Measurements from ENCODE around the gene ZMIZ1.
A peak's percentile ranks its signal among the peaks of the same experiment; 100 is the strongest.

Gene ZMIZ1

DNA sequence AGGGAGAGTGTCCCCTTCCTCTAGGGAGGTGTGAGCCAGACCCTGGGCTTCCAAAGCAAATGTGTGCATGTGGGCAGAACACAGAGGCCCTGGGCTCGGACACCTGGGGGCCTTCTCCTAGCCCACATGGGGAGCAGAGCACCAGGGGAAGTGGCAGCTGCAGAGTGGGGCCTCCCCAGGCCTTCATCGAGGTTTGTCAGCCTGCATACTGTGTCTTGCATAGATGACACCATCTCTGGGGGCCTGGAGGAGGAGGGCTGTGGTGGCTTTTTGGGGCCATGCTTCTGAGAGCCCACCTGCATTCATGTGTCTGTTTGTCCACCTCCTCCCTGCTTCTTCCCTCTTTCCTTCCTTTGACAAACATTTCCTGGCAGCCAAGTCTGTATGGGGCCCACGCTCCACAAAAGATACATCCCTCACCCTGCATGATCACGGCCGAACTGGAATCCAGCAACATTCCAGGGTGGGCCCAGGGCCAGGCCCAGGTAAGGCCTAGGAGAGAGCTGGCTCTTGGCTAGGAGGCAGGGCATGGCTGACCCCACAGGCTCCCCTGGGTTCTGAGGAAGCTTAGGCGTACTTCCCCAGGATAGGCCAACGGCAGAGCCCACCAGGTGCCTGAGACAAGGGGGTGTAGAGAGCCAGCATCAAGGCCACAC lies 79.2 kb downstream of the ZMIZ1 start:
- no peaks in the 10 kb centered on the region for H3K9me3 ChIP-seq (ENCODE audit: insufficient read depth, low read length)
- peaks cover 31% of the 10 kb centered on the region for H3K4me1 ChIP-seq (ENCODE audit: insufficient read depth, insufficient read length)
- H3K27me3 ChIP-seq (ENCODE audit: insufficient read depth, insufficient read length) = no peaks in the 10 kb centered on the region
- H3K4me3 ChIP-seq (ENCODE audit: insufficient read length, low read depth) = no peak overlapping the region
- TF ChIP-seq ZNF274 (IDR thresholded peaks at IDR 0.05; ENCODE audit: low read depth, low read length) (no peak), YY1 (IDR thresholded peaks at IDR 0.05; ENCODE audit: insufficient read depth, insufficient read length) (no peak), SUZ12 (IDR thresholded peaks at IDR 0.05; ENCODE audit: extremely low read depth, insufficient read depth, insufficient read length) (no peak)
- no peak for DNase-seq (ENCODE audit: low read depth, low spot score)
- H3K9ac ChIP-seq (ENCODE audit: insufficient read length, low read depth) = no peak overlapping the region
- peaks cover 50% of the 10 kb centered on the region for H3K36me3 ChIP-seq (ENCODE audit: insufficient read depth, insufficient read length, low read length)

DNA sequence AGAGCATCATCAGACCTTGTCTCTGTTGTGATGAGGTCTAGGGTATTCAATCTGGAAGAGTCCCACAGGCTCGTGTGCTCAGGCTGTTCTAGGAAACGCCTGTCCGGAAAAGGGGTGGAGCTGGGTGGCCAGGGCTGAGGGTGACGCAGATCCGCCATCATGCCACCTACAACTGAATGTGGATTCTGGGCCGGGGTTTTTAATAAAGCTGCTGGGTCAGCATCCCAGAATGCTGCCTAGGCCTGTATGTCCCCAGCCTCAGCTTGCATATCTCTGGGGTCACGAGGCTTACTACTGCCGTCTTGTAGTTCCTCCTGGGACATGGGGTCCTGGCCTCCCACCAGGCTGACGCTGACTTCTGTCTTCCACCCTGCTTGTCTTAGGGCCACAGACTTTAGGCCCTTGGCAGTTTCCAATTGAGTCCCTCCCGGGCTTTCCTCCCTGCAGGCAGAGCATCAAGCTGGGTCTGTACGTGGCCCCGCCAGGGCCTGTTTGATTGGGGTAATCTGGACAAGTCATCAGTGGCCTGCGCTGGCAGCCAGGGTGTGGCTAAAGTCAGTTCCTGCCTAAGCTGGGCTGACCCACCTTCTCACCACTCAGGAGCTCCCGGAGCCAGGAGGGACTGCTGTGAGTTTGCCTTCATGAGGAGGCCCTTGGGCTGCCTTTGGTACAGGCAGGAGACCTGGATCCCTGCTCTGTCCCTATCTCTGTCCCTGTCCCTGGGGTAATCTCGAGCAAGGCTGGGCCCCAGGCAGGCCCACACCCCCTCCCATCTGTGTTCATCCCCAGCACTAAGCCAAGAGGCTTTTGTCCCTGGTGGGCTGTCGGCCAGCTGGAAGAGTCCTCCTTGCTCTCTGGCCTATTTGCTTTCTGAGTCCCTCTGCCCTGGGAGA lies 79.9 kb downstream of the ZMIZ1 start:
- peaks cover 32% of the 10 kb centered on the region for H3K4me1 ChIP-seq (ENCODE audit: insufficient read depth, insufficient read length)
- H3K9ac ChIP-seq (ENCODE audit: insufficient read length, low read depth) = peak overlapping the region; percentile 21
- no peak for DNase-seq (ENCODE audit: low read depth, low spot score)

DNA sequence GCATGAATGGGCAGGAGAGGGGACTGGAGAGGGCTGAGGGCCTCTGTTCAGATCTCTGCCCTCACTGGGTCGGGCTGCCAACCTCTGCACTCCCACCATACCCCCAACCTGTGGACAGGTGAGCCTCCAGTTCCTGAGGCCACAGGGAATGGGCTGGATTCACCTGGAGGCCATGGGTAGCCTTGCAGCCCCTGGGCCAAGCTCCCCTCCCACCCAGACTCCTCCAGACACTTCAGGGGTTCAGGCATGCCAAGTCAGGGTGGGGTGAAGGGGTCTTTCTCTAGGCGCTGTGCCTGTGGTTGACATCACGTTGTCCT lies 80.5 kb downstream of the ZMIZ1 start:
- DNase-seq (ENCODE audit: low read depth, low spot score) = no peak
- Histone ChIP-seq H3K27me3 (ENCODE audit: insufficient read depth, insufficient read length) (no peaks in the 10 kb centered on the region), H3K9me3 (ENCODE audit: insufficient read depth, low read length) (no peaks in the 10 kb centered on the region), H3K4me3 (ENCODE audit: insufficient read length, low read depth) (no peak overlapping the region), H3K9ac (ENCODE audit: insufficient read length, low read depth) (peak overlapping the region; percentile 21), H3K36me3 (ENCODE audit: insufficient read depth, insufficient read length, low read length) (peaks cover 51% of the 10 kb centered on the region), H3K4me1 (ENCODE audit: insufficient read depth, insufficient read length) (peaks cover 28% of the 10 kb centered on the region)
- TF ChIP-seq YY1 (IDR thresholded peaks at IDR 0.05; ENCODE audit: insufficient read depth, insufficient read length) (no peak), SUZ12 (IDR thresholded peaks at IDR 0.05; ENCODE audit: extremely low read depth, insufficient read depth, insufficient read length) (no peak), ZNF274 (IDR thresholded peaks at IDR 0.05; ENCODE audit: low read depth, low read length) (no peak)

More for the DNA sequence above, 79.9 kb downstream of the ZMIZ1 start:
- no peaks in the 10 kb centered on the region for H3K27me3 ChIP-seq (ENCODE audit: insufficient read depth, insufficient read length)
- H3K4me3 ChIP-seq (ENCODE audit: insufficient read length, low read depth) = no peak overlapping the region
- H3K36me3 ChIP-seq (ENCODE audit: insufficient read depth, insufficient read length, low read length) = peaks cover 53% of the 10 kb centered on the region
- TF ChIP-seq ZNF274 (IDR thresholded peaks at IDR 0.05; ENCODE audit: low read depth, low read length) (no peak), SUZ12 (IDR thresholded peaks at IDR 0.05; ENCODE audit: extremely low read depth, insufficient read depth, insufficient read length) (no peak), YY1 (IDR thresholded peaks at IDR 0.05; ENCODE audit: insufficient read depth, insufficient read length) (no peak)
- no peaks in the 10 kb centered on the region for H3K9me3 ChIP-seq (ENCODE audit: insufficient read depth, low read length)

DNA sequence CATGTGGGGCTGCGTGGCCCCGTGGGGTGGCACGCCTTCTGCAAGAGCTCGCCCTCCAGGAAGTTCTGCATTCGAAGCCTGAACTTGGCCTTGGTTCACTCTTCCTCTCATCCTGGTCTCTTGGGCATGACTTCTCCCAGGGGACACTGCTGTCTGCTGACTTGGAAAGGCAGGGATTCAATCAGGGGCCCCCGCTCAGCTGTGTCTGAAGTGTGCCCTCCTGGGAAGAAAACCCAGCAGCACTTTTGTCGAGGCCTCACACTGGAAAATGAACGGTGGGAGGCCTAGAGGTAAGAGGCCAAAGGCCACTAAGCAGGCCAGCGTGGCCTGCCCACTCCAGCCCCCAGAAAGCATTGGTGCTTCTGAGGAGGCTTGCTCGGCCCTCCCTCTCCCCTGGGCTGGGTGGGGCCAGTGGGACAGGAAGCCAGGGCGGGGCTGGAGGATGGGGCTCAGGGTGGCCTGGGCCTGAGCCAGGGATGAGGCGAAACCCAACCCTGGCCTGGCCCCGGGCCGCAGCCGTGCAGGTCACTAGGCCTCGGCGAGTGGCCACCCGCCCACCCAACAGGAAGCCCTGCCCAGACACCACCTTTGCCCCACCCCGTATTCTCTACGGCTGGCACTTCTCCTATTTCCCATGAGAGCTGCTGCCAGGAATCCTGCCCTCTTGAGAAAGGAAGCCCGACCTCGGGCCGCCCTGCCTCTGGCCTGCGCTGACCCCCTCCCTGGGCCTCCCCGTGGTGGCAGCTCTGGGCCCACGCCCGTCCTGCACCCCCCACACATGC lies 81.1 kb downstream of the ZMIZ1 start:
- Histone ChIP-seq H3K4me3 (ENCODE audit: insufficient read length, low read depth) (no peak overlapping the region), H3K36me3 (ENCODE audit: insufficient read depth, insufficient read length, low read length) (peaks cover 51% of the 10 kb centered on the region), H3K4me1 (ENCODE audit: insufficient read depth, insufficient read length) (peaks cover 27% of the 10 kb centered on the region), H3K27me3 (ENCODE audit: insufficient read depth, insufficient read length) (no peaks in the 10 kb centered on the region), H3K9ac (ENCODE audit: insufficient read length, low read depth) (peak overlapping the region; percentile 21), H3K9me3 (ENCODE audit: insufficient read depth, low read length) (no peaks in the 10 kb centered on the region)
- TF ChIP-seq ZNF274 (IDR thresholded peaks at IDR 0.05; ENCODE audit: low read depth, low read length) (no peak), SUZ12 (IDR thresholded peaks at IDR 0.05; ENCODE audit: extremely low read depth, insufficient read depth, insufficient read length) (no peak), YY1 (IDR thresholded peaks at IDR 0.05; ENCODE audit: insufficient read depth, insufficient read length) (no peak)
- DNase-seq (ENCODE audit: low read depth, low spot score) = no peak

DNA sequence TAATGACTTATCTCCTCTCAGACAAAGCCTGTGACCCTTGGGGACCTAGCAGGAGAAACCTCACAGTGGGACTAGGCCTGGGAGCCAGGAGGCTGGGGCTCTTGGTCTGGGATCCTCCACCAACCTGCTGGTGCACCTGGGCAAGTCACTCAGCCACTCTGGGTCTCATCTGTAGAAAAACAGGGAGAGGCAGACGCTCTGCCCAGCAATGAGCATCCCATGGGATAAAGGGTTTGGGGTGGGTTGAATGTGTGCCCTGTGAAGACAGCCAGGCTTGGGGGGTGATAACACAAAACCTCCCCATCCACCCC lies 81.6 kb downstream of the ZMIZ1 start:
- Histone ChIP-seq H3K36me3 (ENCODE audit: insufficient read depth, insufficient read length, low read length) (peaks cover 54% of the 10 kb centered on the region), H3K27me3 (ENCODE audit: insufficient read depth, insufficient read length) (no peaks in the 10 kb centered on the region), H3K9me3 (ENCODE audit: insufficient read depth, low read length) (no peaks in the 10 kb centered on the region), H3K4me3 (ENCODE audit: insufficient read length, low read depth) (no peak overlapping the region), H3K9ac (ENCODE audit: insufficient read length, low read depth) (no peak overlapping the region), H3K4me1 (ENCODE audit: insufficient read depth, insufficient read length) (peaks cover 29% of the 10 kb centered on the region)
- TF ChIP-seq ZNF274 (IDR thresholded peaks at IDR 0.05; ENCODE audit: low read depth, low read length) = no peak
- no peak for TF ChIP-seq SUZ12 (IDR thresholded peaks at IDR 0.05; ENCODE audit: extremely low read depth, insufficient read depth, insufficient read length)
- TF ChIP-seq YY1 (IDR thresholded peaks at IDR 0.05; ENCODE audit: insufficient read depth, insufficient read length) = no peak
- DNase-seq (ENCODE audit: low read depth, low spot score) = no peak

DNA sequence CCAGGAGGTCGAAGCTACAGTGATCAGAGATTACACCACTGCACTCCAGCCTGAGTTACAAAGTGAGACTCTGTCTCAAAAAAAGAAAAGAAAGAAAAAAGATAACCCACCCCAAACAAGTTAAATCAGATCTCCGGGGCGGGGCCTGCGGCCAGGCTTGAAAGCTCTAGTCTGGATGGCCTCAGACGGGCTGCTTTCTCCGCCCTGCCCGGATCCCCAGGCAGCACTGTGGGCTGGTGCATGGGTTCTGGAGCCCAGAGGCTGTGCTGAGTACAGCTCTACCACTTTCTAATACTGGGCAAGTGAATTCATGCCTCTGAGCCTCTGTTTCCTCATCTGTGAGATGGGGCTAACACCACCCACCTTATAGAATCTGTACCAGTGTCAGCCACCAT lies 83.7 kb downstream of the ZMIZ1 start:
- Histone ChIP-seq H3K36me3 (ENCODE audit: insufficient read depth, insufficient read length, low read length) (peaks cover 55% of the 10 kb centered on the region), H3K27me3 (ENCODE audit: insufficient read depth, insufficient read length) (no peaks in the 10 kb centered on the region), H3K4me1 (ENCODE audit: insufficient read depth, insufficient read length) (peaks cover 41% of the 10 kb centered on the region), H3K4me3 (ENCODE audit: insufficient read length, low read depth) (no peak overlapping the region), H3K9me3 (ENCODE audit: insufficient read depth, low read length) (no peaks in the 10 kb centered on the region), H3K9ac (ENCODE audit: insufficient read length, low read depth) (no peak overlapping the region)
- DNase-seq (ENCODE audit: low read depth, low spot score) = no peak
- no peak for TF ChIP-seq ZNF274 (IDR thresholded peaks at IDR 0.05; ENCODE audit: low read depth, low read length)
- no peak for TF ChIP-seq YY1 (IDR thresholded peaks at IDR 0.05; ENCODE audit: insufficient read depth, insufficient read length)
- no peak for TF ChIP-seq SUZ12 (IDR thresholded peaks at IDR 0.05; ENCODE audit: extremely low read depth, insufficient read depth, insufficient read length)

DNA sequence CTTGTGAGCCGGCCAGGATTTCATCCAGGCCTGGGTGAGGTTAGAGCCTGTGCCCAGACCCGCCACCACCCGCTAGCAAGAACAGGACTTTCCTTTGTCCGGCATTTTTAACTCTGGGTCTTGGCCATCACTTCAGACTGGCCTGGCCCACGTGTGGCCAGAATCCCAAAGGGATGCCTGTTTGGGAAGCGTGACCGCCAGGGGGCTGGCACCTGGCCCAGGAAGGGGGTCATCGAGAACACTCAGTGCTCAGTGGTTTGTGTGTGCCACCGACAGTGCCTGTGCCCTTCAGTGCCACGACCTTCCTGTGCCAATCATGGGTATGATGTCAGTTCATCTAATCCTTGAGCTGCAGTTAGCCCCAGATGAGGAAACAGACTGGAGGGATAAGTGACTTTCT lies 85.0 kb downstream of the ZMIZ1 start:
- Histone ChIP-seq H3K27me3 (ENCODE audit: insufficient read depth, insufficient read length) (no peaks in the 10 kb centered on the region), H3K4me1 (ENCODE audit: insufficient read depth, insufficient read length) (peaks cover 53% of the 10 kb centered on the region), H3K36me3 (ENCODE audit: insufficient read depth, insufficient read length, low read length) (peaks cover 52% of the 10 kb centered on the region), H3K9me3 (ENCODE audit: insufficient read depth, low read length) (no peaks in the 10 kb centered on the region), H3K4me3 (ENCODE audit: insufficient read length, low read depth) (no peak overlapping the region), H3K9ac (ENCODE audit: insufficient read length, low read depth) (no peak overlapping the region)
- no peak for DNase-seq (ENCODE audit: low read depth, low spot score)
- TF ChIP-seq SUZ12 (IDR thresholded peaks at IDR 0.05; ENCODE audit: extremely low read depth, insufficient read depth, insufficient read length) (no peak), YY1 (IDR thresholded peaks at IDR 0.05; ENCODE audit: insufficient read depth, insufficient read length) (no peak)

Measured in NT2/D1 (cell line).